Stimulated activated CD4-positive, alpha-beta T cell treated with anti-CD3 and anti-CD28 coated beads, Interleukin-1b, Interleukin-23, amount 100 ng/mL, for 4 hours (primary cell): ENCODE measurements around the gene SMOC2.
"Not testable (repeated sequence)": the region's sequence is repeated elsewhere in the genome, so short reads cannot be mapped to it uniquely, and the experiment has no call there.

ENCODE experiments used
- DNase-seq, 2 donors: peaks; one replicate each; pipeline ENCODE4 v3.0.0-alpha.2; 2020; ENCODE audit warnings: low read depth in 2 of 2

SMOC2 gene

DNA sequence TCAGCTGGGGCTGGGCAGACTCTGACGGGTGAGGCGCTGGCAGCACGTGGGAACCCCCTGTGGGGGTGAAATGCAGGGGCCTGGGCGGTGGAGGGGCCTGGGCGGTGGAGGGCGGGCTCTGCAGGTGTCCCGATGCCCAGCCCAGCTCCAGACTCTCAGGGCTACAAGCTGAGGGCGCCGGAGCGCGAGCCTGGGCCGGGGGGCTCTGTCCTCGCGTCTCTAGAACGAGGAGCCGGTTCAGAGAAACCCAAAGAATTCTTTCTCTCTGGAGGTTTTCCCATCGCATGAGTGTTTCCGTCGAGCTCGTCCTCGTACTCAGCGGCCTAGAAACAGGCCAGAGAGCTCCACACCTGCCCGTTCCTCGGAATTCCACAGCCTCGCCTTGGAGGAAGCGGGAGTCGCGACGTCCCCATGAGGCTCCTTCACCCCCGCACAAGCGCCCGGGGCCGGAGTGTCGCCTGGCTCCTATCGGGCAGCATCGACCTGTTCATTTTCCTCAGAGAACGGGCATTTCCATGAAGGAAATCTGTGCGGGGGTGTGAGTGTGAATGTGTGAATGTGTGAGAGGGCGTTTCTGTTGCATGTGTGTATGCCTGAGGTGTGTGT is 76.9 kb downstream of the SMOC2 start:
- no peak for DNase-seq

DNA sequence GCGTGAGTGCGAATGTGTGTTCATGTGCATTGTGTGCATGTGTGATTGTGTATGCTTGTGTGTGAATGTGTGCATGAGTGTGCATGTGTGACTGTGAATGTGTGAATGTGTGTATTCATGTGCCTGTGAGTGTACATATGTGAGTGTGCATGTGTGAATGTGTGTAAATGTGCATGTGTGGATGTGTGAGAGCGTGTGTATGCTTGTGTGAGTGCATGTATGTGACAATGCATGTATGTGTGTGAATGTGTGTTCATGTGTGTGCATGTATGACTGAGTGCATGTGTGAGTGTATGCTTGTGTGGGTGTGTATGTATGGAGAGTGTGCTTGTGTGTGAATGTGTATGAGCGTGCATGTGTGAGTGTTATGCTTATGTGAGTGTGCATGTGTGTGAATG is 77.4 kb downstream of the SMOC2 start:
- DNase-seq: no peak

DNA sequence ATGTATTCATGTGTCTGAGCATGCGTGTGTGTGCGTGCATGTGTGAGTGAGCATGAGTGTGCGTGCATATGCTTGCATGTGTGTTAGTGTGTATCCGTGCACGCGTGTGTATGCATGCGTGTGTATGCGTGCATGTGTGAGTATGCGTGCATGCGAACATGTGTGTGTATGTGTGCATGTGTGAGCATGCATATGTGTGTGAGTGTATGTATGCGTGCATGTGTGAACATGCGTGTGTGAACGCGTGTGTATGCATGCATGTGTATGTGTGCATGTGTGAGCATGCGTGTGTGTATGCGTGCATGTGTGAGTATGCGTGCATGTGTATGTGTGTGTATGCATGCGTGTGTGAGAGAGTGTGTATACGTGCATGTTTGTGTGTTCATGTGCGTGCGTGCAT is 77.9 kb downstream of the SMOC2 start:
- DNase-seq: no peak

DNA sequence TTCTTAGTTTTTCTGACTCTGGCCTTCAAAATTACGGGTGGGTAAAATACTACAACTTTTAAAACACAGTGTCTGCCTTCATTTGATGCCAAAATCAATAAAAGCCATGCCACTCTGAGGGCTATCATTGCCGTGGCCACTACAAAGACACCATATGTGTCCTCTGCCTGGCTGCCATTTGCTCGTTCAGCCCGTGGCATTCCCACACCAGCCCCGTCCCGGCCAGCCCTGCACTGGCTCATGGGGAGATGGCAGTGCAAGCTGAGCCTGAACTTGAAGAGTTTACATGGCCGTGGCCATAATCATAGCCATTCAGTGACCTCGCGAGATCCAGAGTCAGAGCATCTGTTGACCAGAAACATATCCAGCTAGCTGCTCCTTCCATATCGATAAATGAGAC is 79.2 kb downstream of the SMOC2 start:
- DNase-seq: no peak

DNA sequence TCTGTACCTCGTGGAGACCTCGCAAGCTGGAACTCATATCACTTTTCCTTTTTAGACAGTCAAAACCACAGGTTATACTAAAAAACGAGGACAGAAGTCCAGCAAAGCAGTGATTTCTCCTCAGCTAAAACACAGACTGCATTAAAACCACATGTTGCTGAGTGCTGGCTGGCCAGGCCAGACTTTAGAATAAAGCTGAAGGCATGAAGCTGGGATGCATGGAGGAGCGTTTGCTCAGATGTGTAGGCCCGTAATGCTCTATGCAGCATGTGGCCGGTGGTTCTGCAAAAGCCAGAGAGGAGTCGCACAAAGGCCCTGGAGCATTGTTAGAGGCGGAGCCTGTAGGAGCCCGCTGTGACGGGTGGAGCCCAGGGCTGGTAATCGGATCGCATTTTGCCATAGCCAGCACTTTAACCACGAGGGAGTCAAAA is 83.6 kb downstream of the SMOC2 start:
- no peak for DNase-seq

DNA sequence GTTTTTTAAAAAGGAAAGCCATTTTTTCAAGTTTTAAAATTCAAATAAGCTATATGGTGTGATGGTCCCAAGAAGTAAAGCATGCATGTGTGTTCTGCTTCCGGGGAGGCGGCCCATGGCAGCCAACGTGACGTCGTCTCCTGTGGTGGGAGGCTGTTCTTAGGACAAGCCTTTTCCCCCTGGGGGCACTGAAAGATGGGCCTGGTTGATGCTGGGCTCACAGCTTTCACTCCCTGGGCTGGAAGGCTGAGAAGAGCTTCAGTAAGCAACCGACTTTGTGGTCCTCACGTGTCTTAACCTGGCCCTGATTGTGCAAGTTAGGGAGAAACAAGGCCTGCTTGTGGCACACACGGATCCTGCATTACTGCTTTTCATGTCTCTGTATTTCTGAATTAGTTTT is 84.1 kb downstream of the SMOC2 start:
- no peak for DNase-seq

DNA sequence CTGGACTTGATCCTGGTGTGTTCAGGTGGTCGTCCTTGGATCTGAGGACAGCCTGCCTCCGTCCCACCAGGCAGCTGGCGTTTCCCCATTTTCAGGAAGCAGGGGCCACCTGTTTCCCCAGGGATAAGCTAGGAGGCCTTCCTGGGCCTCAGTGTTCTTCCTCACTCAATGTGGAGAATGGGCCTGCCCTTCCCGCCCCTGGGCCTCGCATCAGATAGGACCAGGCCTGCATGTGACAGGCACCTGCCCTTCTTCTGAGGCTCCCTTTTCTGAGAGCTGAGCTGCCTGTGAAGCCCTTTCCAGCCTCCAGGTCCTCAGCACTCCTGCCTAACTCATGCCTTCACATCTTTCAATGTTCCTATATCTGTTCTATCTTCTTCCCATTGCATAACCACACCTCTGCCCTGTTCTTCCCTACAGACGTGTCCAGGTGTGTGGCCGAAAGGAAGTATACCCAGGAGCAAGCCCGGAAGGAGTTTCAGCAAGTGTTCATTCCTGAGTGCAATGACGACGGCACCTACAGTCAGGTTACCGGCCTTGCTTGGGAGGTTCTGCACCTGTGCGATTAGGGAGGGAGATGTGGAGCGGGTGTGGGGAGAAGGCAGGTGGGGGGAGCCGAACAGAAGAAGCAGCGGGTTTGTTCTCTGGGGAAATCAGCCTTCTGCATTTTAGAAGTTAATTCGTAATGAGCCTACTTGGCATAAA is 85.1 kb downstream of the SMOC2 start:
- DNase-seq: no peak

DNA sequence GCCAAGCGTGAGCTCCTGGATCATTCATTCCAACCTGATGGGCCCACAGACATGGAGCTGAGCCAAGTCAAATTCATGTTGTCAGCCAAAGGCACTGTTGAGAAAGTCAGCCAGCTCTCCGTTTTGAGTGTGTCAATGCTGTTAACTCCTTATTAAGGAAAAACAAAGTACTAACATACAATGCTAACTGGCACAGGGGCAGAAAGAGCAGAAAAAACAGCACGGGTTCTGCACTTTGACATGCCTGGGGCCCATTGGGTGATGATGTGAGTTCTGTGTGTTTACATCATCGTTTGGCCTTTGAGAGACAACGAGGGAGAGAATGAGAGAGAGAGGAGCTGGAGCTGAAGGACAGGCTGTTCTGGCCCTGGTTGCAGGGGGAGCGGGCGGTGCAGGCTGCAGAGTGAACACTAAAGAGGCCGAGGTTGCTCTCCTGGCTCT is 85.9 kb downstream of the SMOC2 start:
- DNase-seq: no peak

DNA sequence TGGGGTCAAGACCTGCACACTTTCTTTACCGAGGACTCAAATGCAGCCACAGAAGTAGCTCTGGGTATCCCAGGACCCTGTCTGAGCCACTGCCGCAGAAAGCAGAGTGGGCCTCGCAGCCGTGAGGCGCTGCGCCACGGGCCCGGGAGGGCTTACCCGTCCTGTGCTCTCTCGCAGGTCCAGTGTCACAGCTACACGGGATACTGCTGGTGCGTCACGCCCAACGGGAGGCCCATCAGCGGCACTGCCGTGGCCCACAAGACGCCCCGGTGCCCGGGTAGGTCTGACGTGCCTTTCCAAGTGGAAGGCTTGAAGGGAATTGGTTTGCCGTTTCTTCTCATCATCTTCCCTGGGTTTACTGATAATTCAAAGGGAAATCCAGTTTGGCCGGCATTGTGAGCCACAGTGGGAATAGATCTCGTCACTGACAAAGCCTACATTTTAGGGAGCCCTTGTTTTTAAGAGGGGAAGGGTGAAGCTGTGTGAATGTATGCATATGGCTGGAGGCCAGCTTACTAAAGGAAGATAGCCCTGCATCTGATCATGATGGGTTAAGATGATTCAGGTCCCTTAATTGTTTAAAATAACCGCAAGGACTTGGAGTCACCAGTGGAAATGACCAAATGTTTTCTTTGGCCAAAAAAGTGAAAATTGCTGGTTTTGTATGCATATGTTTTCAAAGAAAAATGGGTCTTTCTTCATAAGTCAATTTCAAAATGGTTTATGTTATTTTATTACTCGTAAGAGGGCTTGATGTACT is 86.6 kb downstream of the SMOC2 start:
- DNase-seq: no peak

DNA sequence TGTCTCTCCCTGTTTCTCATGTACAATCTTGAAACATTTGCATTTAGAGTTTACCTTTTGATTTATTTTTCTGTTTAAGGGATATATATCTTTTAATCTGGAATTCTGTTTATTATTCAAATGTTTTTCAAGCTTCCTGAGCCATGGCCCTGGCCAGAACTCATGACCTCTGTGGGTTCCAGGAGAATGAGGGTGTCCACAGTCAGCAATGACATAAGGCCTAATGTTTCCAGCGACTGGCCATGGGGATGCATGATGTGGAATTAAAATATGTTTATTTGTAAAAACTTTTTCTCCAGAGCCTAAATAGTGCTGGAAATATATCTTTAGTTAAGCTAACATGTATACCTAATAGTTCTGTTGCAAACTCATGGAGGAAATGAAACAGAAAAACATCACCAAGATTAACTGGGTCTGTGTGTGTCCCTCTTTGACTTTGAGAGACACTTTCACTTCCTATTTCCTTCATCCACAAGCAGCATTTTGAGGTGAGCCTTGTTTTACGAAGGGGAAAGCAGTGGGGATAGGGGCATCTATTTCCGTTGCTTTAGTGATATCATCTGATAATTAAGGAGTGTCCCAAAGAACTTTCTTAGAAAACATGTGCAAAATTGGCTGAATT is 87.6 kb downstream of the SMOC2 start:
- DNase-seq: no peak

DNA sequence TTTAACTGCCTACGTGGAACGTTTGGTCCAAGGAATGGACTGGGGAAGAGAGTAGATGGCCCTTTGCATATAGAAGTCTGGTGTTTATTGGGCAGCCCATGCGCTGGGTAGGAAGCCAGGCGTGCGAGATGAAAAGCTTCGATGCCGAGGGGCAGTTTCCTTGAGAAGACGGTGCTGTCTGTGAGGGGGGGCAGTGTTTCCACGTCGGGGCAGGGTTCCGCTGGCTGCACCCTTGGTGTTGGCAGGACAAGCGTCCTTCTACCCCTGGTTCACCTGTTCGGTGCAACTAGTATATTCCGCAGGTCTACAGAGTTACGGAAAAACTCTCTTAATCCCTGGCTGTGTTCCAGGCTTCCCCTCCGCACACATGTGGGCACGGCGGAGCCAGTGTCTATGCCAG is 88.2 kb downstream of the SMOC2 start:
- no peak for DNase-seq

DNA sequence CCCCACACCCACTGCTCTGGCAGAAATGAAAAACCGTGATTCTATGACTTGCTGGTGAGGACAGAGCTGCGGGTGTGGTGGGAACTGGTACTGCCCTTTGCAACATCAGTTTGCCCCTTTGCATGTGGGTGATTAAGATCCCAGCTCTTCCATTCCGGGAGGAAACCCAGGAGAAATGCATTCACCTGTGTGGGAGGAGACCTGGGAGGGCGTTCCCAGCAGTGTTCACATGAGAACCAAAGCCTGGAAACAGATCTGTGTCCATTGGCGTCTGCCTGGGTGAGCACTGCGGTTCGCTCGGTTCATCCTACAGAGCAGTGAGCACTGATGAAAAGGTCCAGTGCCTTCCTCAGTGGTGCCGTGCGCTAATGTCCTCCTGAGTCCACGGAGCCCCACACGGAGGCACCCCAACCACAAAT is 89.7 kb downstream of the SMOC2 start:
- no peak for DNase-seq

DNA sequence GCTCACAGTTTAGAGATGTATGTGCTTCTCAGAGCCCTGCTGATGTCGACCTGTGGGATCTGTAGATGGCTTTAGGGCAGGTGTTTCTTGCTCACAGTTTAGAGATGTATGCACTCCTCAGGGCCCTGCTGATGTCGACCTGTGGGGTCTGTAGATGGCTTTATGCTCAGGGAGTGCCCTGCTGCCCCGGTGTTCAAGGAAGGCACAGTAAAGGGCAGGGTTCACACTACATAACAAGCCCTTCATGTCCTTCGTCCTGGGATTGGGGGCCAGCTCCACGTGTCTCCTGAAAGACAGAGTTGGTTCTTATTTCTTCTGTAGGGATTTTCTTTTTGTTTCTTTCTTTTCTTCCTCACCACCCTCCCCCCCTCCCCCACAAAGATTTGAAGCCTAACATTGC is 91.1 kb downstream of the SMOC2 start:
- no peak for DNase-seq

DNA sequence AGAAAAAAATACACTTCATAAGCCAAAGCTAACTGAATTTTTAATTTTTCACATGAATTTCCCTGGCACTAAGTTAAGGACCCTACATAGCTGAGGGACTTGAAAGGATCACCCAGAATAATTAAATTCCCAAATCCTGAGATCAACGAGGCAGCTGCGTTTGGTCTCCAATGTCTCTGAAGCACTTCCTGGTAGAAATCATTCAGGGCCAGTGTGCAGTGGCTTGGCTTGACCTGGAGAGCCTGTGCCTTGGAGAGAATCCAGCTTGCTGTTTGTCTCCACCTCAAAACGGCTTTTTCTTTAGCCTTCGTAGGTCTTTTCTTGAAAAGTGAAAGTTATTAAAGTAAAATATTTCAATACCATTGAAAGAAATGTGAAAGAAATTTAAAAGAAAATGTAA is 92.4 kb downstream of the SMOC2 start:
- no peak for DNase-seq

DNA sequence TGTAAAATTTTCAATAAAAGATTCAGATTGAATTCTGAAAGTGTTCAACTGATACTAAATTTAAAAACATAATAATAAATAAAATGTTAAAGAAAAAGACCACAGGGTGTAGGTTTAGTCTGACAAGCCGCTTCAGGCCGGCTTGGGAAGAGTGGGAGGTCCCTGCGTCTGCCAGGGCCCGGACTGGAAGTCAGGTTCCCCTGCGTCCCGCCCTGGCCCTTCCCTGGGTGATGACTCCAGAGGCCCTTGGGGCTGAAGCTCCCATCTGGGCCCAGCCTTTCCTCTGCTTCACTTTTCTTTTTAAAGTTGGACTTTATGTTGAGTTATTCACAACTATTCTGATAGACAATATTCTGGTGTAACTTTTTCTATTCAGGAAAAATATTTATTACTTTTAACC is 93.3 kb downstream of the SMOC2 start:
- no peak for DNase-seq

DNA sequence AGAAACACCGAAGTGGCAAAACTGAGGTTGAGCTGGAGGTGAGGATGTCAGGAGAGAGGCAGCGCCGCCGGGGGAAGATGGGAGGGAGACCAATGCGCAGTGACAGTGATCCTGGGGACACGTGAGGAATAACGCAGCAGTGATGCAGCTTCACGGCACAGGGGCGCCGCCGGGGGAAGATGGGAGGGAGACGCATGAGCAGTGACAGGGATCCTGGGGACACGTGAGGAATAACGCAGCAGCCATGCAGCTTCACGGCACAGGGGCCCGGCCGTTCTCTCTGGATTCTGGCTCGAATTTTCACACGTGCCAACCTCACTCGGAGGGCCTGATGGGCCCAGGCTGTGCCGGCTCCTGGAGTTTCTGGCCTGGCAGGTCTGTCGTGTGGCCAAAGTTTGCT is 94.7 kb downstream of the SMOC2 start:
- no peak for DNase-seq

DNA sequence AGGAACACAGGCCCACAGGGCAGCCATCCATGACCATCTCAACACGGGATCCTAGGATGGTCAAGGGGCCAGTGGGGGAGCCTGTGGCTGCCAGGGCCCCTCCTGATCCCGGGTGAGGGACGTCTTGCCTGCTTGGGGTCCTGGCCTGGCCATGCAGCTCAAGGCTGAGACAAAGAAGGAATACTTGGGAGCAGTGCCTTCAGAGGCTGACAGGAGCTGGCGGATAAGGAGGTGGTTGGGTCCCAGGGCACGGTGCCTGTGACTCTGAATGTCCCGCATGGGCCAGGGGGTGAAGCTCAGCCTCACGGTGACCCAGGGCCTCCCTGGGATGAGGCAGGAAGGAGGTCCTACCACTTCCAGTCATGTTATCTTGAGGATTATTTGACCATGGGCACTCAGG is 95.2 kb downstream of the SMOC2 start:
- no peak for DNase-seq

DNA sequence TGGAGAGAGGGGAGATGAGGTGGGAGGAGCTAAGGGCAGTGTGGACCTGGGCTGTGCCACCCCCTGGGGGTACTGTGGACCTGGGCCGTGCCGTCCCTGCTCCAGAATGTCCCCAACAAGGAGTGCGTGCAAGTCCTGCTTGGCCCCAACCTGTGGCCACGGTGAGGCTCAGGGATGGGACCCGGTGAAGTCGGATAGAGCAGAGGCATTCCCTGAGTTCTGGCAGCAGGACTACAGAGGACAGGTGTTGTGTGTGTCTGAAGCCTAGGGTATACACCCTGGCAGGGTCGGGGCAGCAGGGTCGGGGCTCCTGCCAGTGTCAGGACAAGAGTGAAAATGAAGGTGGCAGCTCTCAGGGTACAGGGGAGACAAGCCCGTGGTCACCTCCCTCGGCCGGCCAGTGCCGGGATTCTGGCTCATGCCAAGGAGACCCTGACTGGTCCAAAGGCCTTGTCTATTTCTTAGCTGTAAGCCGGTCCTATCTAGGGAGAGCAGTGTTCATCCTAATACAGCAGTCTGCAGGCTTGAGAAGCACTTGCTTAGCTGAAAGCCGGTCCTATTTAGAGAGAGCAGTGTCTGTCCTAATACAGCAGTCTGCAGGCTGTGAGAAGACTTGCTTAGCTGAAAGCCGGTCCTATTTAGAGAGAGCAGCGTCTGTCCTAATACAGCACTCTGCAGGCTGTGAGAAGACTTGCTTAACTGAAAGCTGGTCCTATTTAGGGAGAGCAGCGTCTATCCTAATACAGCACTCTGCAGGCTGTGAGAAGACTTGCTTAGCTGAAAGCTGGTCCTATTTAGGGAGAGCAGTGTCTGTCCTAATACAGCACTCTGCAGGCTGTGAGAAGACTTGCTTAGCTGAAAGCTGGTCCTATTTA is 95.9 kb downstream of the SMOC2 start:
- no peak for DNase-seq

DNA sequence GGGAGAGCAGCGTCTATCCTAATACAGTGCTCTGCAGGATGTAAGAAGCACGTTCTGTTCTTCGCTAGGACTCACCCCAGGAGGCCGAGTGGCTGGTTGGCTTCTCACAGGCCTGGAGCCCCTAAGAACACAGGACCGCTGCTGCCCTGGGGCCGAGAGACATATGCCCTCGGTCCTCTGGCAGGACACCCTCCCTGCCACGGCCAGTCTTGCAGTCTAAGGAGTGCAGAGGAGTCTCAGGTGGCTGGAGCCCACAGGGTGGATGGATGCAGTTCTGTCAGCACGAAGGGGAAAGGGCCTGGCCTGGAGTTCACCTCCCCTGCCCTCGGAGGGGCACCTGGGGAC is 96.5 kb downstream of the SMOC2 start:
- DNase-seq: no peak

DNA sequence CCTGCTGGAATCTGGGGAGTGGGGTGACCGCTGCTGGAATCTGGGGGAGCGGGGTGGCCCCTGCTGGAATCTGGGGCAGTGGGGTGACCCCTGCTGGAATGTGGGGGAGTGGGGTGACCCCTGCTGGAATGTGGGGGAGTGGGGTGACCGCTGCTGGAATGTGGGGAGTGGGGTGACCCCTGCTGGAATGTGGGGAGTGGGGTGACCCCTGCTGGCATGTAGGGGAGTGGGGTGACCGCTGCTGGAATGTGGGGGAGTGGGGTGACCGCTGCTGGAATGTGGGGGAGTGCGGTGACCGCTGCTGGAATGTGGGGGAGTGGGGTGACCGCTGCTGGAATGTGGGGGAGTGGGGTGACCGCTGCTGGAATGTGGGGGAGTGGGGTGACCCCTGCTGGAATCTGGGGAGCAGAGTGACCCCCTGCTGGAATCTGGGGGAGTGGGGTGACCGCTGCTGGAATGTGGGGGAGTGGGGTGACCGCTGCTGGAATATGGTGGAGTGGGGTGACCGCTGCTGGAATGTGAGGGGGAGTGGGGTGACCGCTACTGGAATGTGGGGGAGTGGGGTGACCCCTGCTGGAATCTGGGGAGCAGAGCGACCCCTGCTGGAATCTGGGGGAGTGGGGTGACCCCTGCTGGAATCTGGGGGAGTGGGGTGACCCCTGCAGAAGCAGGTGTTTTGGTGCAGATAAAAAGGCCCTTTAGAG is 97.4 kb downstream of the SMOC2 start:
- not testable (repeated sequence) for DNase-seq
